Esophagus mucosa (tissue), 1 donor: ENCODE results near the gene XIAP. TPM values are rescaled to one million over a fixed set of nuclear protein-coding genes. Genes with fewer than 3 reads are reported as not detected.
"Not testable (repeated sequence)": the region's sequence is repeated elsewhere in the genome, so short reads cannot be mapped to it uniquely, and the experiment has no call there.

ENCODE experiments used
- ATAC-seq: fragments of 200-7000 bp; cut with Tn5 transposase; one replicate; pipeline ENCODE4 v1.9.1; 2020
- total RNA-seq: library from RNA; stranded (reverse); gene quantifications from one replicate; pipeline ENCODE4 v1.2.4, GENCODE V29; 2023
- donor health status: DM: yes; HTN: yes; CAD: no.

Gene XIAP
- total RNA-seq, 1 donor from 2014 or later, result 45.2 TPM

- no peak for ATAC-seq
These were observed 17.0 kb downstream of the XIAP start for GRCh38 chrX:123876844-123877243.

GRCh38 chrX:123878252-123878721, 18.4 kb downstream of the XIAP start:
- no peak for ATAC-seq

DNA sequence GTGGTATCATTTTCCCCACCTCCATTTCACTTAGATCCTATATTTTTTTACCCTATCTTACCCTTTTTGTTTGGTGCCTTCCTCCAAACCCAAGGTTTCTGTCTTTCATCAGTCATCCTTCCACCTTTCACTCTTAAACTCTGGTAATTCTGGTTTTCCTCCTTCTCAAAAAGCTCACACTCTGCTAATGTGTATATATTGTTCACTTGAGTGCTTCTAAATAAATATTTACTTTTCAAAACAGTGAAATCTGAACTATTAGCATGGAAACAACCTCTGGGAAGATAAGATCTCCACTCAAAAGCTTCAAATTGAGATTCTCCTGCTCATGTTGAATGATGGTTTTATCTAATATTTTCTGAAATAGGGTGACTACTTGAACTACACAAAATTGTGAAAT, 21.5 kb downstream of the XIAP start:
- ATAC-seq, result no peak

DNA sequence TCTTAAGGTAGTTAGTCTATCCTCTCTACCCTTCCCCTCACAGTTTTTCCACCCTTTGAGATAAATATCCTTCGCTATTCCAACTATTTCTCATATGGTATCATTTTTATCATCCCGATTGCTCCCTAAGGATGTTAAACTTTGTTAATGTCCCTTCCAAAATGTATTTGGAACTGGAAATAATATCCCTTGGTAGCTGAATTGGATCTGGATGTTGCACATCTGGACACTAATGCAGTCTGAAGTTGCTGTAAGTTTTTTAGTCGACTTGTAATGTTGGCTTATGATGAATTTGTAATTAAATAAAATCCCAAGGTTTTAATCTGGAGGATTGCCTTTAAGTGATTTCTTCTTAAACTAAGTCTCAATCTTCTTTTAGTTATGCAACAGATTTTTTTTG, 22.5 kb downstream of the XIAP start:
- ATAC-seq, result no peak

DNA sequence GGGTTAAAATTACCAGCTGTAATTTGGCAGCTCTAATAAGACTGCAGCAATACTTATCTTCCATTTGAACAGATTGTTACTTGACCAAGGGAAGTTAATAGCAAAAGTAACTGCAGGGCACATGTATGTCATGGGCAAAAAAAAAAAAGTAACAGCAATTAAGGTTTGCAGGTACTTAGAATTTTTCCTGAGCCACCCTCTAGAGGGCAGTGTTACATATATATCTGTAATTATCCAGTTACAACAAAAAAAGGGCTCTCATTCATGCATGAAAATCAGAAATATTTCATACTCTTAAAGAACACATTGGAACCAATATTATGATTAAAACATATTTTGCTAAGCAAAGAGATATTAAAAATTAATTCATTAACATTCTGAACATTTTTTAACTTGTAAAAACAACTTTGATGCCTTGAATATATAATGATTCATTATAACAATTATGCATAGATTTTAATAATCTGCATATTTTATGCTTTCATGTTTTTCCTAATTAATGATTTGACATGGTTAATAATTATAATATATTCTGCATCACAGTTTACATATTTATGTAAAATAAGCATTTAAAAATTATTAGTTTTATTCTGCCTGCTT, 25.1 kb downstream of the XIAP start:
- no peak for ATAC-seq

- no peak for ATAC-seq
These were observed 39.8 kb downstream of the XIAP start for GRCh38 chrX:123899701-123900100.

GRCh38 chrX:123903261-123903660, 43.4 kb downstream of the XIAP start:
- ATAC-seq, result not testable (repeated sequence)

- ATAC-seq, result peak; percentile 57
These were observed 45.5 kb downstream of the XIAP start for GRCh38 chrX:123905332-123905731.

DNA sequence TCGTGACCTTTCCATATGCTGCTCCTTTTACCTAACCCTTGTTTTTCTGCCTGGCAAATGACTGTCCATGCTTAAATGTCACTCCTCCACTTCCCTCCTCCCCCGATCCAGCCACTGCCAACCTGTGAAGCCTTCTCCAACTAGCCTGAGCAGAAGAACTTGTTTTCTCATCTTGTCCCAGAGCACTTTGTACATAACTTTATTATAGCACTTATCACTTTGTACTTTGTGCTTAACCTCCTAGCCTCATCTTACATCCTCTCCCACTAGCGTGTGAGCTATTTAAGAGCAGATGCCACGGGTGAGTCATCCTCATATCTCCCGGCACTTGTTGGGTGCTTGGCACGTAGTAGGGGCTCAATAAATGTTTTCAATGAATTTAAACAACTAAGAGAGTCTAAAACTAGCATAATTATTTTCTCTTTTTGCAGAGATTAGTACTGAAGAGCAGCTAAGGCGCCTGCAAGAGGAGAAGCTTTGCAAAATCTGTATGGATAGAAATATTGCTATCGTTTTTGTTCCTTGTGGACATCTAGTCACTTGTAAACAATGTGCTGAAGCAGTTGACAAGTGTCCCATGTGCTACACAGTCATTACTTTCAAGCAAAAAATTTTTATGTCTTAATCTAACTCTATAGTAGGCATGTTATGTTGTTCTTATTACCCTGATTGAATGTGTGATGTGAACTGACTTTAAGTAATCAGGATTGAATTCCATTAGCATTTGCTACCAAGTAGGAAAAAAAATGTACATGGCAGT, 46.9 kb downstream of the XIAP start:
- peak; percentile 65 for ATAC-seq

- ATAC-seq, result no peak
These were observed 49.7 kb downstream of the XIAP start for GRCh38 chrX:123909523-123909922.

- no peak for ATAC-seq
These were observed 57.2 kb downstream of the XIAP start for GRCh38 chrX:123917069-123917468.

- no peak for ATAC-seq
These were observed 58.4 kb downstream of the XIAP start for GRCh38 chrX:123918106-123918721.

- ATAC-seq, result peak; percentile 77
These were observed 60.4 kb downstream of the XIAP start for GRCh38 chrX:123920105-123920785.

DNA sequence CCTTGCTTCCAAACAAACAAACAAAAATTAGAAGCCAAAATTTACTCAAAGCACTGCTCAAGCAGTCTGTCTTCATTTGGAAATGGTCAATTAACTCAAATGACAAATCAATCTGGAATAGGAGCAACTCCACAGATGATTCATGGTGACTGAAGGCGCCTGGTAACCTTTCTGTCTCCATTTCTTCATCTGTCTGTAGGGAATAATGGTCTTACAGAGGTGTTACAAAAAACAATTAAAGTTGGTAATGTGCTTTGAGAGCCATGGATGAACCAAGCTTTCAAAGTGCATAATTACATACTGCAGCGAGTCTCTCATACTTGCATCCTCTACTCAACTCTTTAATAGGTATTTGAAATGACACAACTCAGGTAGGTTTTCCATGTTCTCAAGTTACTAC, 63.4 kb downstream of the XIAP start:
- ATAC-seq, result no peak

GRCh38 chrX:123924186-123924585, 64.3 kb downstream of the XIAP start:
- ATAC-seq, result no peak

GRCh38 chrX:123927845-123928244, 68.0 kb downstream of the XIAP start:
- no peak for ATAC-seq

DNA sequence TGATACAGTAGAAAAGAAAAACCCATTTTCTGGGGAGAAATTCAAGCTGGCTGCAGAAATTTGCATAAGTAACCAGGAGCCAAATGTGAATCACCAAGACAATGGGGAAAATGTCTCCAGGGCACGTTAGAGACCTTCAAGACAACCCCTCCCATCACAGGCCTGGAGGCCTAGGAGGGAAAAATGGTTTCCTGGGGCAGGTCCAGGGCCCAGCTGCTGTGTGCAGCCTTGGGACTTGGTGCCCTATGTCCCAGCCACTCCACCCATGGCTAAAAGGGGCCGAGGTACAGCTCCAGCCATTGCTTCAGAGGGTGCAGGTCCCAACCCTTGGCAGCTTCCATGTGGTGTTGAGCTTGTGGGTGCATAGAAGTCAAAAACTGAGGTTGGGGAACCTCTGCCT, 72.2 kb downstream of the XIAP start:
- ATAC-seq, result not testable (repeated sequence)

GRCh38 chrX:123943074-123943473, 83.2 kb downstream of the XIAP start:
- ATAC-seq, result no peak

DNA sequence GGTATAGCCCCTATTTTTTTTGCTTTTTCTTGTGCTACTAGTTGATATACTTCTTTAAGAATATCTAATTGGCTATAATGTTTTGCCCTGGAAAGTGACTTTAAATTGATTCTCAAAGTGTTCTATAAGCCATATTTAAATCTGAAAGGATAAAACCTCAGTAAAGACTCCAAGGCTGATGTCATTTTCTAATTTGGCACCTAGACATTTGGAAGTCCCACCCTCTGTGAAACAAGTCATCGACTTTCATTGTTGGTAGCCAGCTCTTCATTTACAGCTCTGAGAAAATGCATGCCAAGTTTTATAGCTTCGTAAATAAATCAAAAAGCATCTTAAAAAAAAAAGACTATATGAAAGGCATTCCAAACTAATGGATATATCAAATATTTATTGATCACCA, 83.6 kb downstream of the XIAP start:
- no peak for ATAC-seq

DNA sequence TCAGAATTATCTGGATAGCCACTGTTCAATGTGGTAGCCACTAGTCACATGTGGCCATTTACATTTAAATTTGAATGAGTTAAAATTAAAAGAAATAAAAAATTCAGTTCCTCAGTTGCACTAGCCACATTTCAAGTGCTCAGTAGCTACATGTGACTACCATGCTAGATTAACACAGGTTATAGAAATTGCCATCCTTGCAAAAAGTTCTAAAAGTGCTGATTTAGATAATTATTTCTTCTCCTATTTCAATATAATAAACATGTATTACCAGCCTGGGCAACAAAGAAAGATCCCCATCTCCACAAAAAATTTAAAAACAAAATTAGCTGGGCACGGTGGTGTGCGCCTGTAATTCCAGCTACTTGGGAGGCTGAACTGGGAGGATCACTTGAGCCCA, 90.0 kb downstream of the XIAP start:
- no peak for ATAC-seq

GRCh38 chrX:123959281-123960063, 99.6 kb downstream of the XIAP start:
- ATAC-seq, result no peak

- ATAC-seq, result no peak
These were observed 101.1 kb downstream of the XIAP start for GRCh38 chrX:123960956-123961267.
